ENCODE measurements around the gene LPAR3.

Gene LPAR3

GRCh38 chr1:84775535-84775920, 117.5 kb downstream of the LPAR3 start:
- DNase-seq (ENCODE audit: low spot score), result no peak

- DNase-seq (ENCODE audit: low spot score), result no peak
These were observed 118.1 kb downstream of the LPAR3 start for GRCh38 chr1:84774669-84775534.

- no peak for DNase-seq (ENCODE audit: low spot score)
These were observed 119.0 kb downstream of the LPAR3 start for GRCh38 chr1:84773933-84774497.

- no peak for DNase-seq (ENCODE audit: low spot score)
These were observed 119.8 kb downstream of the LPAR3 start for GRCh38 chr1:84773195-84773594.

GRCh38 chr1:84772428-84772943, 120.5 kb downstream of the LPAR3 start:
- peak; percentile 55 for DNase-seq (ENCODE audit: low spot score)

GRCh38 chr1:84771895-84772294, 121.1 kb downstream of the LPAR3 start:
- no peak for DNase-seq (ENCODE audit: low spot score)

- no peak for DNase-seq (ENCODE audit: low spot score)
These were observed 122.5 kb downstream of the LPAR3 start for GRCh38 chr1:84770481-84770880.

GRCh38 chr1:84769636-84770035, 123.4 kb downstream of the LPAR3 start:
- DNase-seq (ENCODE audit: low spot score), result no peak

GRCh38 chr1:84768634-84769033, 124.4 kb downstream of the LPAR3 start:
- DNase-seq (ENCODE audit: low spot score), result no peak

- no peak for DNase-seq (ENCODE audit: low spot score)
These were observed 128.9 kb downstream of the LPAR3 start for GRCh38 chr1:84763912-84764680.

- DNase-seq (ENCODE audit: low spot score), result no peak
These were observed 130.3 kb downstream of the LPAR3 start for GRCh38 chr1:84762664-84763063.

Measured in SW480 (cell line).